ENCODE results near the gene SPTSSA.

DNA sequence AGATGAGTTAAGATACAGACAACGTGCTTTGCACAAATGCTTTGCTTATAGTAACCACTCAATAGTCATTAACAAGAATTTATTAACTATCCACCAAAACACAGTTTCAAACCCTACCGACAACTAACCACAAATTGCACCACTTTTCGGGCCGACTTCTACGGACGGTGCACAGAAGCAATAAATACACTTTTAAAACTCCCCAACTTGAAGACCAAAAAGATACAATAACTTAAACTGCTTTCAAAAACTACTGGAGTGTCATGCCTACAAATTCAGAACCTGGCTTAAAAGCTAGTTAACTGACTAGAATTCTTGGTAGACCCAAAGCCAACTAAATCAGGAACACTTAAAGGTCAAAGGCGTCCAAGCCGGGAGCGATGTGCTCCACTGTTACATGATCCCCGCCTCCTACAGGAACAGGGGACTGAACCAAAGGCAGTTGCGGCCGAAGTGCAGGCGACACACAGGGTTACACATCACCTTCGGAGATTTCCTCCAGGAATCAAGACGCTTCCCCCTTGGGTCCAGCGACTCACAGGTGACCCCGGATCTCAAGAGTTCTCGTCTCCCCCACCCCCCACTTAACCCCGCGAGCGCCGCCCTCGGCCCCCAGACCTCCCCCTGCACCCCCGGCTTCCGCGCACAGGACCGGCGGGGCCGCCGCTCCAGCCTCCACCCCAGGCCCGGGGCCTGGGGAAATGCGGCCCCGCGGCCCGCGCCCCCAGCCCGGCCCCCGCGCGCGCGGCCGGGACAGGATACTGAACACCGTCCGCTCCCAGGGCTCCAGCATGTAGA is 507 bp downstream of the SPTSSA start:
- TF ChIP-seq, protein P1, sequence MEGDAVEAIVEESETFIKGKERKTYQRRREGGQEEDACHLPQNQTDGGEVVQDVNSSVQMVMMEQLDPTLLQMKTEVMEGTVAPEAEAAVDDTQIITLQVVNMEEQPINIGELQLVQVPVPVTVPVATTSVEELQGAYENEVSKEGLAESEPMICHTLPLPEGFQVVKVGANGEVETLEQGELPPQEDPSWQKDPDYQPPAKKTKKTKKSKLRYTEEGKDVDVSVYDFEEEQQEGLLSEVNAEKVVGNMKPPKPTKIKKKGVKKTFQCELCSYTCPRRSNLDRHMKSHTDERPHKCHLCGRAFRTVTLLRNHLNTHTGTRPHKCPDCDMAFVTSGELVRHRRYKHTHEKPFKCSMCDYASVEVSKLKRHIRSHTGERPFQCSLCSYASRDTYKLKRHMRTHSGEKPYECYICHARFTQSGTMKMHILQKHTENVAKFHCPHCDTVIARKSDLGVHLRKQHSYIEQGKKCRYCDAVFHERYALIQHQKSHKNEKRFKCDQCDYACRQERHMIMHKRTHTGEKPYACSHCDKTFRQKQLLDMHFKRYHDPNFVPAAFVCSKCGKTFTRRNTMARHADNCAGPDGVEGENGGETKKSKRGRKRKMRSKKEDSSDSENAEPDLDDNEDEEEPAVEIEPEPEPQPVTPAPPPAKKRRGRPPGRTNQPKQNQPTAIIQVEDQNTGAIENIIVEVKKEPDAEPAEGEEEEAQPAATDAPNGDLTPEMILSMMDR (IDR thresholded peaks at IDR 0.05; ENCODE audit: insufficient read depth, low read depth, low read length) = no peak
- no peak for TF ChIP-seq EZH2 (IDR thresholded peaks at IDR 0.05; ENCODE audit: insufficient read depth, low read length)

Measured in astrocyte (in vitro differentiated cells and primary cell).